HG03066 (cell line): ENCODE data around the gene NXNL2.

Experiments used
- ATAC-seq: cut with Tn5 transposase; IDR thresholded peaks from one replicate; pipeline ENCODE4 v1.9.1; 2021; ENCODE audit warnings: low read depth; ENCODE audit not compliant: unreplicated experiment

The NXNL2 gene

DNA sequence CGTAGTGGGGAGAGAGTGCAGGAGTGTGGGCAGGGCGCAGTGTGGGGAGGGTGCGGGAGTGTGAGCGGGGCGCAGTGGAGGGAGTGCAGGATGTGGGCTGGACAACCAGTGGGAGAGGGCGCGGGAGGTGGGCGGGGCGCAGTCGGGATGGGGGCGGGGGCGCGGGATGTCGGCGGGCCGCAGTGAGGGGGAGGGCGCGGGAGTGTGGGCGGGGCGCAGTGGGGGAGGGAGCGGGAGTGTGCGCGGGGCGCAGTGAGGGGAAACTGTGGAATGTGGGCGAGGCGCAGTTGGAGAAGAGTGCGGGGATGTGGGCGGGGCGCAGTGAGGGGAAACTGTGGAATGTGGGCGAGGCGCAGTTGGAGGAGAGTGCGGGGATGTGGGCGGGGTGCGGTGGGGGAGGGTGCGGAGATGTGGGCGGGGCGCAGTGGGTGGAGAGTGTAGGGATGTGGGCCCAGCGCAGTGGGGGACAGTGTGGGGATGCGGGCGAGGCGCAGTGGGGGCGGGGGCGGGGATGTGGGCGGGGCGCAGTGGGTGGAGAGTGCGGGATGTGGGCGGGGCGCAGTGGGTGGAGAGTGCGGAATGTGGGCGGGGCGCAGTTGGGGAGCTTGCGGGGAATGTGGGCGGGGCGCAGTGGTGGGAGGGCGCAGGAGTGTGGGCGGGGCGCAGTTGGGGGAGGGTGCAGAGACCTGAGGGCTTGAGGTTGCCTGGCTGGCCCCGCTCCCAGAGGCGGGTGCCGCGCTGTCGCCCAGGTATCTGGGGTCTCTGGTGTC, at the start of gene NXNL2:
NXNL2 (plus strand) TSS at position 723 of the 770 bp plus-strand sequence. CDS start 257 bp downstream, outside the sequence.
- no peak for ATAC-seq

GRCh38 chr9:88488166-88488565, 46.8 kb upstream of the NXNL2 start:
- ATAC-seq, result no peak

DNA sequence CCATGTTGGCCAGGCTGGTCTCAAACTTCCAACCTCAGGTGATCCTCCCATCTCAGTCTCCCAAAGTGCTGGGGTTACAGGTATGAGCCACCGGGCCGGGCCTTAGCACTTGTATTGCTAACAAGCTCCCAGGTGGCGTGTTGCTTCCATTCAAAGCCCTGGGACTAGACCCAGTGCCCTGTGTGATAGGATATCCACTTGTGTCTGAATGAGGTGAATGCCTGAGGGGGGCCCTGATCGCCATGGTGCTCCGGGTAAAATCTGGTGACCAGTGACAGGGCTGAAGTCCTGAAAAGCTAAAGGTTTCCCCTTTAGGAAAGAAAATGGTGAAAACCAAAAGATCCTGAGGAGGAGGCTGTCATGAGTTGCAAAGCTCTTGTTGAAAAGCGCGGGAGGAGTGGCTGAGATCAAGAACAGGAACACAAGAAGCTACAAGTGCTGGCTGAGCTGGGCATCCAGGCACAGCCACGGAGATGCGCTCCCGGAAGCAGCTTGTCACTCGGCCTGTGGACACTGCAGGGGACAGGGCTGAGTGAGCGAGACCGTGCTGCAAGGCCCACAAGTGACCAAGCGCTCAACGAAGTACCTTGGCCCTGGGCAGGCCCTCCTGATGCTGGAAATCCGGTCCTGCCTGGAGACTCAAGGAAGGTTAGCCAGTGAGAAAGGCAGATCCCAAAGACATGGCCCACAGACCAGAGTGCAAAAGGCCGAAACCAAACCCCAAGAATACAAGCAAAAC, 39.8 kb upstream of the NXNL2 start:
- ATAC-seq, result no peak

DNA sequence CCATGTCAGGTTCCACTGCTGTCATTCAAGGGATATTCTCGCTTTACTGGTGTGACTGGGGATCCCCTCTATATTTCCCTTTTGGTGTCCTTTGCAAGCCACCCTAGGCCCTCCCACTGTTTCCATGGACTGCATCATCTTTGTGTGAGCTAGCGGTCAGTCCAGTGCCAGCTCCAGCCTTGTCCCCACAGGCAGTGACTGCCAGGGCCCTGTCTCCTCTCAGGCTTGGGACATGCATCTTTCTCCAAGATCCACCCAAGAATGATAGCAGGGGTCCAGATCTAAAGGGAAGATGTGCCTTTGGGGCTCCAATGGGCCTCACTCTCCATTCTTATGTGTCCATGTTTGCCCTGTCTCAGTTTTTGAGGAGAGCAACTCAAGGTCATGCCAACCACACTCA, 37.8 kb upstream of the NXNL2 start:
- ATAC-seq, result no peak

GRCh38 chr9:88498880-88499279, 36.1 kb upstream of the NXNL2 start:
- no peak for ATAC-seq

DNA sequence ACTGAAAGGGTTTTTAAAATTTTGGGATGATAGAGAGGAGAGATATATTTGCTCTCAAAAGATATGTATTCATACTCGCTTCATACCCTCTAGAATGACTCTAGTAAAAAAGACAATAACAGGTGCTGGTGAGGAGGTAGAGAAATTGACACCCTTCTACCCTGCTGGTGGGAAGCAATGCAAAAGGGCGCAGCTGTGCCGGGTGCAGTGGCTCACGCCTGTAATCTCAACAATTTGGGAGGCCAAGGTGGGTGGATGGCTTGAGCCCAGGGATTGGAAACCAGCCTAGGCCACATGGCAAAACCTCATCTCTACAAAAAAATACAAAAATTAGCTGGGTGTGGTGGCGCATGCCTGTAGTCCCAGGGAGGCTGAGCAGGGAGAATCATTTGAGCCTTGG, 33.9 kb upstream of the NXNL2 start:
- no peak for ATAC-seq

- no peak for ATAC-seq
Measured at GRCh38 chr9:88502552-88503034, 32.4 kb upstream of the NXNL2 start.

GRCh38 chr9:88503081-88503844, 31.7 kb upstream of the NXNL2 start:
- ATAC-seq, result no peak

DNA sequence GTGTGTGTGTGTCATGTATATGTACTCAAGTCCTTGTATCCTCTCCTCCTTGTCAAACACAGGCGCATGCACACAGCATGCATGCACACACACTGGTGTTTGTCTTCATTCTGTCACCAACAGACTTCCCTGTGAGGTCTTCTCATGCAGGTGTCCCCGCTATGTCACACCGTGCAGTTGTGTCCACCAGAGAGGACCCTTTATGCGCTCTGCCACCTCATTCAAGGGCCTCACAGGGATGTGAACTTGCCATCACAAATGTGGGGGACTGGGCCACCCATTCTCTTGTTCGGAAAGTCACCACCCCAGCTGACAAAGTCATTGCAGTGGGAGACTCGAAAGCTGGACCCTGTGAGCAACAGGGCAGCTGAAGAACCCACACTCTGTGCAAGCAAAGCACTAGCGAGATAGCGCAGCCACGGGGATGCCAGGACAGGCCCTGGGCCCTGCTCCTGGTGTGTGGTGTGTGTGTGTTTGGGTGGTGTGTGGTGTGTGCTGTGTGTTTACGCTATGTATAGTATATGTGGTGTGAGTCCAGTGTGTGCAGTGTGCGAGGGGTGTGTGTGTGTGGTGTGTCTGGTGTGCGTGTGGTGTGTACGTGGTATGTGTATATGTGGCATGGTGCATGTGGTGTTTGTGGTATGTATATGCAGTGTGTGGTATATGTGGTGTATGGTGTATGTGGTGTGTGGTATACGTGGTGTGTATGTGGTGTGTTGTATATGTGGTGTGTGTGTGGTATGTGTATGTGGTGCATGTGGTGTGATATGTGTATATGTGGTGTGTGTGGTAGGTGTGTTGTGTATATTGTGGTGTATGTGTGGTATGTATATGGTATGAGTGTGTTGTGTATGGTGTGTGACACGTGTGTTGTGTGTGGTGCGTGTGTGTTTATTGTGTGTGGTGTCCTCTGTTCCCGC, 30.9 kb upstream of the NXNL2 start:
- no peak for ATAC-seq

GRCh38 chr9:88508326-88508725, 26.7 kb upstream of the NXNL2 start:
- ATAC-seq, result no peak

DNA sequence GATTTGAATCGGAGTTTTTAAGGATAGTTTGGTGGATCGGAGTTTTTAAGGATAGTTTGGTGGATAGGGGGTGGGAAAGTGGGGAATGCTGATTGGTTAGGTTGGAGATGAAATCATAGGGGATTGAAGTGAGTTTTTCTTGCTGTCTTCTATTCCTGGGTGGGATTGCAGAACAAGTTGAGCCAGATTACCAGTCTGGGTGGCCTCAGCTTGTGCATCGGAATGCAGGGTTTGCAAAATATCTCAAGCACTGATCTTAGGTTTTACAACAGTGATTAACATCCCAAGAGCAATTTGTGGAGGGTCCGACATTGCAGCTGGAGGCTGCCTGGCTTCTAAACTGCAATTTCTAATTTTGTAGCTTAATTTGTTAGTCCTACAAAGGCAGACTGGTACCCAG, 23.1 kb upstream of the NXNL2 start:
- ATAC-seq, result no peak

GRCh38 chr9:88514247-88514646, 20.7 kb upstream of the NXNL2 start:
- no peak for ATAC-seq

DNA sequence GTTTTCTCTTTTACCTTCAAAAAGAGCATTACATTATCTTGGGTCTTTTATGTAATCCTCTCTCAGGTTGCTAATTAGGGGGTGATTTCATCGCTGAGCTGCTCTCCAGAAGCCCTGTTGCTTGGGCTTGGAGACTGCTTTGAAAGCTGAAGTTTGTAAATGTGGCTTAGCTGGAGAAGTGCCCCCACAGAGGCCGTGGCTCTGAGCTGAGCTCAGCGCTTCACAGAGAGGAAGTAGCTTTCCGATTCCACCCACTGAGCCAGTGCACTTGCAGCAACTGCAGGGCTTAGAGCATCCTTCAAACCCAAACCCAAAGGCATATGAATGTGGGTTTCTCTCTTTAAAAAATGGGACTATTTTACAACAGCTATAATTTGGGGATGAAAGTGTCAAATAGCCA, 13.7 kb upstream of the NXNL2 start:
- no peak for ATAC-seq

DNA sequence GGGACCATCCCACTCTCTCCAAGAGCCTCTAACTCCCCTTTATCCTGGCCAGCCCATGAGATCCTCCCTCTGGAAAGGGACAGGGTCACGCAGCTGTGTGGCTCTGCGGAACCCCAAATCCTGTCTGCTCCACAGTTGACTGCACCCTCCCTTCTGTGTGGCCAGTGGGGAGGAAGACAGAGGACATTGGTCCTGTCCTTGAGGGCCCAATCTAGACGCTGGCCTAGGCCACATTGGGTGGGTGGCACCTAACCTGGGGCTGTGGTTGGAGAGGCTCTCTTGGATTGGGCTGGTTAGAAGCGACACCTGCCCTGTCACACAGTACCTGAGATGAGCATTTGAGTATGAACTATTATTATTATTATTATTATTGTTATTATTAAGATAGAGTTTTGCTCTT, 12.6 kb upstream of the NXNL2 start:
- no peak for ATAC-seq

- no peak for ATAC-seq
Measured at GRCh38 chr9:88523056-88523455, 11.9 kb upstream of the NXNL2 start.

- no peak for ATAC-seq
Measured at GRCh38 chr9:88524911-88525310, 10.1 kb upstream of the NXNL2 start.

DNA sequence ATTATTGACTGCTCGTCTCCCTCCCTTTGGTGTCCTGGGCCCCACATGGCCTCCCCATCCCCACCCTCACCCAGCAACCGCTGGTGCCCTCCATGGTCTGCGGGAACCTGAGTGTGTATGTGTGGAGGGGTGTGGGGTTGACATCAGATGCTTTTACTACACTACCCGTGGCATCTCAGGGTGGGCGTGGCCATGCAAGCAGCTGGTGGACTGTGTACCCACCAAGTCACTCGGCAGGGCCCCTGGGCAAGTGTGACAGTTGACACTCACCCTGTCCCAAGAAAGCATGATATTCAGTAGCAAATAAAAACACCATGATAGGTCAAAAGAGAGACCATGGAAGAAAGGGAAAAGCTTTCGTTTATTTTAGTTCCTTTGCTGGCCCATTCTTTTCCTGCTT, 7.4 kb upstream of the NXNL2 start:
- no peak for ATAC-seq

DNA sequence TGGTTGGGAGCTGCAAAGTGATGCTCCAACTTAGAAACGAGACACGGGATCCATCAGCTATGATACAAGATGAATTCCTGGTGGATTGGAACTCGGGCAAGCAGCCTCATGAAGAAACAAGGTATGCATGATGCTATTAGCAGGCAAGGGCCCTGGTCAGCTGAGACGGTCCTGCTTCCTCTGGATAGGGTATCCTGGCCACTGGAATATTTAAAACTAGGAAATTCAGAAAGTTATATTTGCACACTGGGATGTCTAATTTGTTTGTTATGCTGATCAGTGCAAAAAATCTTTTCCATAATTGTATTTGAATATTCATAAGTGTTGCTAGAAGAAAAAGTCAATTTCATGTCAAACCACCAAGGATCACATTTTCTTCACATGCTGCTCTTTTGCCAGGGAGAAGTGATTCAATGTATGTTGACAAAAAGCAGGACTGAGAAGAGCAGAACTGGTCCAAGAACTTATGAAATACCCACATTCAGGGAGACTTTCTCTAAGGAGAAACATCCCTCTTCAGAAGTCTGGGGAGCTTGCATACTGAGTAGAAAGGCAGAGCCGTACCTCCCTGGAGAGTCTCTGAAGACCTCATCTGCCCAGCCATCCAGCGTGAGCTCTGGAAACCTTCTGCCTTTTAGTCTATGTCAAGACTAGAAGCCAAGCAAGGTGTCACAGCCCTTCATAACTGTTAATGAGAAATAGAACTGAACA, 6.7 kb upstream of the NXNL2 start:
- ATAC-seq, result no peak

- ATAC-seq, result no peak
Measured at GRCh38 chr9:88529496-88529895, 5.5 kb upstream of the NXNL2 start.

DNA sequence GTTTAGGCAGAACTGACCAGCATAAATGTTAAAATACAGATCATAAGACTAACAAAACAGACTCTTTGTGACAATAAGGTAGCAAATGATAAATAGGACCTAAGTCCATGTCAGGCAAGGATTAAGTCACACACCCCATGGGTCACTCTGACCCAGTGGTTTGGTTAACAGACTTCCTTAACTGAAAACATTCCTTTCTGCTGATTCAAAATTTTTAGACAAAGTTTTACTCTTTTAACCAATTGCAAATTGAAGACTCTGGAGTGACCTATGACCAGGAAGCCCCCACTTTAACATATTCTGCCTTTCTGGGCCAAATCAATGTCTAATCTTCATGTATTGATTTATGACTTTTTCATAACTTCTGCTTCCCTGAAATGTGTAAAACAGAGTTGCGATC, 4.9 kb upstream of the NXNL2 start:
- ATAC-seq, result no peak
